ENCODE data around the gene ERC2.

Gene ERC2

GRCh38 chr3:56291244-56291680 lies 177.0 kb downstream of the ERC2 start:
- TF ChIP-seq CTCF (conservative IDR thresholded peaks at IDR 0.05; ENCODE audit: control insufficient read depth, insufficient read depth, low read depth, low read length) = no peak
- H3K4me3 ChIP-seq (ENCODE audit: control insufficient read depth, low read depth, low read length) = no peak overlapping the region
- peak; percentile 50 for DNase-seq (ENCODE audit: low read depth)

- H3K4me3 ChIP-seq (ENCODE audit: control insufficient read depth, low read depth, low read length) = no peak overlapping the region
- no peak for DNase-seq (ENCODE audit: low read depth)
- TF ChIP-seq CTCF (conservative IDR thresholded peaks at IDR 0.05; ENCODE audit: control insufficient read depth, insufficient read depth, low read depth, low read length) = no peak
These were observed 177.9 kb downstream of the ERC2 start for GRCh38 chr3:56290374-56290773.

- no peak for DNase-seq (ENCODE audit: low read depth)
- H3K4me3 ChIP-seq (ENCODE audit: control insufficient read depth, low read depth, low read length) = no peak overlapping the region
- no peak for TF ChIP-seq CTCF (conservative IDR thresholded peaks at IDR 0.05; ENCODE audit: control insufficient read depth, insufficient read depth, low read depth, low read length)
These were observed 180.0 kb downstream of the ERC2 start for GRCh38 chr3:56288258-56288657.

- H3K4me3 ChIP-seq (ENCODE audit: control insufficient read depth, low read depth, low read length) = no peak overlapping the region
- no peak for DNase-seq (ENCODE audit: low read depth)
- TF ChIP-seq CTCF (conservative IDR thresholded peaks at IDR 0.05; ENCODE audit: control insufficient read depth, insufficient read depth, low read depth, low read length) = no peak
These were observed 185.9 kb downstream of the ERC2 start for GRCh38 chr3:56282341-56282740.

GRCh38 chr3:56277236-56277635 lies 191.0 kb downstream of the ERC2 start:
- DNase-seq (ENCODE audit: low read depth) = no peak
- TF ChIP-seq CTCF (conservative IDR thresholded peaks at IDR 0.05; ENCODE audit: control insufficient read depth, insufficient read depth, low read depth, low read length) = no peak
- no peak overlapping the region for H3K4me3 ChIP-seq (ENCODE audit: control insufficient read depth, low read depth, low read length)

GRCh38 chr3:56275120-56275519 lies 193.1 kb downstream of the ERC2 start:
- no peak for TF ChIP-seq CTCF (conservative IDR thresholded peaks at IDR 0.05; ENCODE audit: control insufficient read depth, insufficient read depth, low read depth, low read length)
- no peak overlapping the region for H3K4me3 ChIP-seq (ENCODE audit: control insufficient read depth, low read depth, low read length)
- DNase-seq (ENCODE audit: low read depth) = no peak

All from fibroblast of mammary gland (primary cell).